A549 (cell line): ENCODE measurements around the gene ATP7B.

ENCODE experiments used
- CBX2 ChIP-seq: fragments of 200-600 bp; sonication (generic); IDR thresholded peaks from 2 replicates; pipeline ENCODE4 v1.6.1; 2016; ENCODE audit warnings: low read depth, mild to moderate bottlenecking, borderline replicate concordance
- CTCF ChIP-seq: fragments of >200 bp; sonication (Bioruptor Twin); formaldehyde crosslinking; IDR thresholded peaks from 3 replicates; pipeline ENCODE4 v1.5.1; 2016
- ESRRA ChIP-seq: fragments of 150-350 bp; IDR thresholded peaks from 2 replicates; pipeline ENCODE4 v1.6.1; 2014; ENCODE audit warnings: mild to moderate bottlenecking, low read length, borderline replicate concordance
- JUN ChIP-seq, 2 experiments: fragments of >200 bp; sonication (Bioruptor Twin); formaldehyde crosslinking; IDR thresholded peaks; 2 replicates in 1 of 2; 3 replicates in 1 of 2; pipeline ENCODE4 v1.6.1; 2016 to 2017
- POLR2A ChIP-seq: IDR thresholded peaks from 2 replicates; pipeline ENCODE4 v1.6.1; 2012; ENCODE audit warnings: mild to moderate bottlenecking, low read length
- TF ChIP-seq, protein P1 (sequence below): fragments of >200 bp; sonication (Bioruptor Twin); formaldehyde crosslinking; IDR thresholded peaks from 3 replicates; pipeline ENCODE4 v1.6.1; 2016

DNA sequence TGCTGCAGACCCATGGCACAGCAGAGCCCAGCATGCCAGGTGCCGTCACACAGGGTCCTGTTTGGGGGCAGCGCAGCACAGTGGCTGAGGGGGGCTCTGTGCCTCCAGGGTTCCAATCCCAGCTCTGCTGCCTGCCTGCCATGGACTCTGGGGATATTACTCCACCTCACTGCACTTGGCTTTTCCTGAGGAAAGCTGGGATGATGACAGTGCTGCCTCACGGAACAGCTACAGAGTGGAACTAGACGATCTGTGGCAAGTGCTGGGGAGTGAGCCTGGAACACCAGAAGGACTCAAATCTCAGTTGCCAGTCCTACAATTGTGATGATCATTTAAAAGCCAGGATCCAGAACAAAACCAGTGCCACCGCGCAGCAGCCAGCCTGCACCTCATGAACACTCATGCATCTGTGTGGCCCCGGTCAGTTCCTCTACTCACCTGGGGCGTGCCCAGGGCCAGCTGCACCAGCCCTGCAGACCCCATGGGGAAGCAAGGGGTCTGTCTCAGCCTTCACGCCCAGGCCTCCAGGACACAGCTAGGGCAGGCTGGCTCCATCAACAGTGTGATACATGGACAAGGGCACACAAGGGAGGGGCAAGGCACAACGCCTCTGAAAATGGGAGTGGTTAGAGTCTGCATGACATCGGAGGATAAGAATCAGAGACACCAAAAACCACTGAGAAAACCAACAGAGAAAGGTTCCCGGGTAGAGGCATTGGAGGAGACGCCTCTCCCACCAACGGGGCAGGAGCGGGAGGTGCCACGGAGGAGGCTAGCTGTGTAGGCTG is 55.2 kb downstream of the ATP7B start:
- TF ChIP-seq POLR2A (no peak), CTCF (no peak), CBX2 (no peak), JUN (IDR thresholded peaks at IDR 0.05) (no peak), ESRRA (no peak)
- TF ChIP-seq, protein P1, sequence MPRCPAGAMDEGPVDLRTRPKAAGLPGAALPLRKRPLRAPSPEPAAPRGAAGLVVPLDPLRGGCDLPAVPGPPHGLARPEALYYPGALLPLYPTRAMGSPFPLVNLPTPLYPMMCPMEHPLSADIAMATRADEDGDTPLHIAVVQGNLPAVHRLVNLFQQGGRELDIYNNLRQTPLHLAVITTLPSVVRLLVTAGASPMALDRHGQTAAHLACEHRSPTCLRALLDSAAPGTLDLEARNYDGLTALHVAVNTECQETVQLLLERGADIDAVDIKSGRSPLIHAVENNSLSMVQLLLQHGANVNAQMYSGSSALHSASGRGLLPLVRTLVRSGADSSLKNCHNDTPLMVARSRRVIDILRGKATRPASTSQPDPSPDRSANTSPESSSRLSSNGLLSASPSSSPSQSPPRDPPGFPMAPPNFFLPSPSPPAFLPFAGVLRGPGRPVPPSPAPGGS: no peak
